ENCODE data around the gene SNX33. TPM values are rescaled to one million over a fixed set of nuclear protein-coding genes. Genes with fewer than 3 reads are reported as not detected.

SNX33 gene
- total RNA-seq, 1 experiment from 2014 or later, result 19.8 TPM

GRCh38 chr15:75616766-75617165 is 30.9 kb upstream of the SNX33 start:
- no peak for DNase-seq (ENCODE audit: low spot score)
- ChIA-PET CTCF (no interaction called here), POLR2A (no interaction called here)
- H3K27ac Mint-ChIP-seq, result no peak overlapping the region
- peaks cover 56% of the 10 kb centered on the region for H3K36me3 Mint-ChIP-seq
- ATAC-seq, result no peak
- TF ChIP-seq ZNF671 (CRISPR knock-in tag; IDR thresholded peaks at IDR 0.05) (no peak), ZNF281 (CRISPR knock-in tag; IDR thresholded peaks at IDR 0.05) (no peak), RORB (CRISPR knock-in tag; IDR thresholded peaks at IDR 0.05) (no peak), JAZF1 (CRISPR knock-in tag; IDR thresholded peaks at IDR 0.05) (no peak), ZSCAN18 (CRISPR knock-in tag; IDR thresholded peaks at IDR 0.05) (no peak), ZNF219 (CRISPR knock-in tag; IDR thresholded peaks at IDR 0.05; ENCODE audit: borderline replicate concordance) (no peak), E2F5 (CRISPR knock-in tag; IDR thresholded peaks at IDR 0.05) (no peak), PRDM15 (CRISPR knock-in tag; IDR thresholded peaks at IDR 0.05) (no peak), ZNF232 (CRISPR knock-in tag; IDR thresholded peaks at IDR 0.05) (no peak), CDX4 (CRISPR knock-in tag; IDR thresholded peaks at IDR 0.05; ENCODE audit: borderline replicate concordance) (no peak), USF2 (CRISPR knock-in tag; IDR thresholded peaks at IDR 0.05) (no peak), ZNF423 (CRISPR knock-in tag; IDR thresholded peaks at IDR 0.05) (no peak), NFE2L1 (CRISPR knock-in tag; IDR thresholded peaks at IDR 0.05) (no peak), ZBTB21 (CRISPR knock-in tag; IDR thresholded peaks at IDR 0.05; ENCODE audit: borderline replicate concordance) (no peak), ZNF138 (CRISPR knock-in tag; conservative IDR thresholded peaks at IDR 0.05) (no peak), EMX1 (CRISPR knock-in tag; IDR thresholded peaks at IDR 0.05) (no peak)
- H3K4me1 Mint-ChIP-seq, result no peaks in the 10 kb centered on the region
- H3K27me3 Mint-ChIP-seq (ENCODE audit: low read depth), result no peaks in the 10 kb centered on the region
- no peaks in the 10 kb centered on the region for H3K9me3 Mint-ChIP-seq
- no peak overlapping the region for H3K4me3 Mint-ChIP-seq

Data from WTC11 (cell line).